Smooth muscle cell (in vitro differentiated cells): Measurements from ENCODE around the gene POLD2. TPM values are rescaled to one million over a fixed set of nuclear protein-coding genes. Genes with fewer than 3 reads are reported as not detected.
A peak's percentile ranks its signal among the peaks of the same experiment; 100 is the strongest.

Experiments used
- DNase-seq: peaks from one replicate; lab custom pipeline; 2025; ENCODE audit not compliant: unreplicated experiment; lab: John Stamatoyannopoulos, UW
- H2AFZ ChIP-seq: fragments of 200-600 bp; sonication (generic); 2 replicates; pipeline ENCODE4 v1.6.0; 2016; ENCODE audit warnings: antibody characterized with exemption, low read depth, mild to moderate bottlenecking
- H3F3A ChIP-seq: fragments of 200-600 bp; sonication (generic); 2 replicates; pipeline ENCODE4 v1.6.0; 2017; ENCODE audit warnings: antibody characterized with exemption, low read depth
- H3K27ac ChIP-seq: fragments of 200-600 bp; sonication (generic); 2 replicates; pipeline ENCODE4 v1.5.1; 2016; ENCODE audit warnings: low read depth, mild to moderate bottlenecking
- H3K27me3 ChIP-seq: fragments of 200-600 bp; sonication (generic); 2 replicates; pipeline ENCODE4 v1.6.1; 2016; ENCODE audit warnings: low read depth, mild to moderate bottlenecking
- H3K36me3 ChIP-seq: fragments of 200-600 bp; sonication (generic); 2 replicates; pipeline ENCODE4 v1.5.1; 2016; ENCODE audit warnings: low read depth
- H3K4me1 ChIP-seq: fragments of 200-600 bp; sonication (generic); 2 replicates; pipeline ENCODE4 v1.5.1; 2016; ENCODE audit warnings: low read depth
- H3K4me2 ChIP-seq: fragments of 200-600 bp; sonication (generic); 2 replicates; pipeline ENCODE4 v1.6.0; 2016; ENCODE audit warnings: mild to moderate bottlenecking
- H3K4me3 ChIP-seq: fragments of 200-600 bp; sonication (generic); 2 replicates; pipeline ENCODE4 v1.5.1; 2016; ENCODE audit warnings: mild to moderate bottlenecking
- H3K79me2 ChIP-seq: fragments of 200-600 bp; sonication (generic); 2 replicates; pipeline ENCODE4 v1.6.0; 2016; ENCODE audit warnings: low read depth, mild to moderate bottlenecking
- H3K9ac ChIP-seq: fragments of 200-600 bp; sonication (generic); 2 replicates; pipeline ENCODE4 v1.6.0; 2016; ENCODE audit warnings: low read depth
- H3K9me3 ChIP-seq: fragments of 200-600 bp; sonication (generic); replicated peaks from 2 replicates; pipeline ENCODE4 v1.5.1; 2016; ENCODE audit warnings: low read depth
- H4K20me1 ChIP-seq: fragments of 200-600 bp; sonication (generic); 2 replicates; pipeline ENCODE4 v1.6.0; 2016; ENCODE audit warnings: low read depth
- WGBS: methylation state at CpG from one replicate; pipeline ENCODE4 v1.1.7; 2016; ENCODE audit warnings: low lambda C conversion rate; 5-methylcytosine and 5-hydroxymethylcytosine counted together
- polyA plus RNA-seq: library from polyadenylated mRNA; unstranded; fragments of >200 nt; fragmentation: Nextera tagmentation; extraction: Ambion mirVana; gene quantifications from 2 replicates; pipeline ENCODE4 v1.2.1, GENCODE V29; 2016
- total RNA-seq: library from RNA; depleted of rRNA; stranded (reverse); fragments of >200 nt; gene quantifications from 2 replicates; pipeline ENCODE4 v1.2.3, GENCODE V29; 2014
- TF ChIP-seq, protein P1 (sequence below): fragments of 200-600 bp; sonication (generic); IDR thresholded peaks from 2 replicates; pipeline ENCODE4 v1.5.1; 2017; ENCODE audit warnings: borderline replicate concordance, mild to moderate bottlenecking, antibody characterized with exemption; ENCODE audit not compliant: insufficient read depth, poor library complexity, severe bottlenecking

The POLD2 gene
- total and polyA plus RNA-seq, 2 experiments from 2014 or later: 45.5 to 151 TPM

DNA sequence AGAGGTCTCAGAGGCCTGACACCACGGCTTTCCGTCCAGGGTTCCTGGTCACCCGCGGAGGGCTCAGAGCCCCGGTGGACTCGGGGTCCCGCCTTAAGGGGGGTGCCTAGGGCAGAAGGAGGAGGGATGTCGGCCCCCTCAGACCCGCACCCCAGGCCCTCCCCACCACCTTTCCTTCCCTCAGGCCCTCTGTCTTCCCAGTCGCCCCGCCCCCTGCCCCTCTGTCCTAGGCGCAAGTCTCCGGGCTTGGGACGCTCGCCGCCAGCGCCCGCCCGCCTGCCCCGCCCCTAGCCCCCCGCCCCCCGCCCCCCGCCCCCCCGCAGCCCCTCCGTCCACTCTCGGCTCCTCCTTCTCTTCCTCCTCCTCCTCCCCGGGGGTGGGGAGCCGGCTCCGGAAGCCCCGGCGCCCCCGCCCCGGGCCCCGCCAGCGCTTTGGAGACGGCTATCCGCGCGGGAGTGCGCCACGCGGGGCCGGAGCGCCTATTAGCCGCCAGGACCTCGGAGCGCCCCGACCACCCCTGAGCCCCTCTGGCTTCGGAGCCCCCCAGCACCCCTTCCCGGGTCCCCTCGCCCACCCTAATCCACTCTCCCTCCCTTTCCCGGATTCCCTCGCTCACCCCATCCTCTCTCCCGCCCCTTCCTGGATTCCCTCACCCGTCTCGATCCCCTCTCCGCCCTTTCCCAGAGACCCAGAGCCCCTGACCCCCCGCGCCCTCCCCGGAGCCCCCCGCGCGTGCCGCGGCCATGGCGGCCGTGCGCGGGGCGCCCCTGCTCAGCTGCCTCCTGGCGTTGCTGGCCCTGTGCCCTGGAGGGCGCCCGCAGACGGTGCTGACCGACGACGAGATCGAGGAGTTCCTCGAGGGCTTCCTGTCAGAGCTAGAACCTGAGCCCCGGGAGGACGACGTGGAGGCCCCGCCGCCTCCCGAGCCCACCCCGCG, 19.2 kb downstream of the POLD2 start, which contains the start of gene AEBP1:
AEBP1 (plus strand) TSS at position 423 of the 937 bp plus-strand sequence; CDS start at position 744, 321 bp downstream.
- Histone ChIP-seq H3K27me3 (no peaks in the 10 kb centered on the region), H3K27ac (peak within 1 kb of the TSS; percentile 78), H3K4me1 (no peaks in the 10 kb centered on the region), H4K20me1 (peaks cover 18% of the 10 kb centered on the region), H2AFZ (peak within 1 kb of the TSS; percentile 76), H3K4me3 (peak within 1 kb of the TSS; percentile 84), H3K4me2 (peak within 1 kb of the TSS; percentile 94), H3K9me3 (no peaks in the 10 kb centered on the region), H3K79me2 (peaks cover 23% of the 10 kb centered on the region), H3K36me3 (no peaks in the 10 kb centered on the region), H3F3A (peaks cover 22% of the 10 kb centered on the region), H3K9ac (peak within 1 kb of the TSS; percentile 87)
- 4% methylated on average over 34 of the region's 87 CpGs for WGBS
- DNase-seq: no peak
- TF ChIP-seq, protein P1, sequence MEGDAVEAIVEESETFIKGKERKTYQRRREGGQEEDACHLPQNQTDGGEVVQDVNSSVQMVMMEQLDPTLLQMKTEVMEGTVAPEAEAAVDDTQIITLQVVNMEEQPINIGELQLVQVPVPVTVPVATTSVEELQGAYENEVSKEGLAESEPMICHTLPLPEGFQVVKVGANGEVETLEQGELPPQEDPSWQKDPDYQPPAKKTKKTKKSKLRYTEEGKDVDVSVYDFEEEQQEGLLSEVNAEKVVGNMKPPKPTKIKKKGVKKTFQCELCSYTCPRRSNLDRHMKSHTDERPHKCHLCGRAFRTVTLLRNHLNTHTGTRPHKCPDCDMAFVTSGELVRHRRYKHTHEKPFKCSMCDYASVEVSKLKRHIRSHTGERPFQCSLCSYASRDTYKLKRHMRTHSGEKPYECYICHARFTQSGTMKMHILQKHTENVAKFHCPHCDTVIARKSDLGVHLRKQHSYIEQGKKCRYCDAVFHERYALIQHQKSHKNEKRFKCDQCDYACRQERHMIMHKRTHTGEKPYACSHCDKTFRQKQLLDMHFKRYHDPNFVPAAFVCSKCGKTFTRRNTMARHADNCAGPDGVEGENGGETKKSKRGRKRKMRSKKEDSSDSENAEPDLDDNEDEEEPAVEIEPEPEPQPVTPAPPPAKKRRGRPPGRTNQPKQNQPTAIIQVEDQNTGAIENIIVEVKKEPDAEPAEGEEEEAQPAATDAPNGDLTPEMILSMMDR: no peak

DNA sequence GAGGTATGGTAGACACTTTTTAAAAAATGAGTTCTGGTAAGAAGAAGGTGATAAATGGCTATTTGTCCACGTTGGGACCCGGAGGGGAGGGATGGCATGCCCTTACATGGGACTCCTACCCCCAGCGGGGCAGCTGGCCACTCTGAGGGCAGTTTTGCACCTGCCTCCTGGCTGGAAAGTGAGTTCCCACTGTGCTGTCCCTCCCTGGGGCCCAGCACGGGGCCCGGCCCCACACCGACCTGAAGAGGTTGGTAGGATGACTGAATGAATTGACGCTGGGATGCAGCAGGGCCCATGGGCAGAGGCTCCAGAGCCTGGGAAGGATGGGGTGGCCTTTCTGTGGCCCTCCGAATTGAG, 19.8 kb downstream of the POLD2 start:
- H3K4me2 ChIP-seq: no peak overlapping the region
- H3K9ac ChIP-seq: no peak overlapping the region
- no peak overlapping the region for H3K27ac ChIP-seq
- no peaks in the 10 kb centered on the region for H3K27me3 ChIP-seq
- no peaks in the 10 kb centered on the region for H3K9me3 ChIP-seq
- no peak for DNase-seq
- H3F3A ChIP-seq: peaks cover 22% of the 10 kb centered on the region
- no peaks in the 10 kb centered on the region for H3K4me1 ChIP-seq
- peak overlapping the region; percentile 84 for H3K4me3 ChIP-seq
- TF ChIP-seq, protein P1: no peak
- no peaks in the 10 kb centered on the region for H3K36me3 ChIP-seq
- 64% methylated on average over 8 of the region's 8 CpGs for WGBS
- peaks cover 23% of the 10 kb centered on the region for H3K79me2 ChIP-seq
- H4K20me1 ChIP-seq: peaks cover 18% of the 10 kb centered on the region
- H2AFZ ChIP-seq: no peak overlapping the region

DNA sequence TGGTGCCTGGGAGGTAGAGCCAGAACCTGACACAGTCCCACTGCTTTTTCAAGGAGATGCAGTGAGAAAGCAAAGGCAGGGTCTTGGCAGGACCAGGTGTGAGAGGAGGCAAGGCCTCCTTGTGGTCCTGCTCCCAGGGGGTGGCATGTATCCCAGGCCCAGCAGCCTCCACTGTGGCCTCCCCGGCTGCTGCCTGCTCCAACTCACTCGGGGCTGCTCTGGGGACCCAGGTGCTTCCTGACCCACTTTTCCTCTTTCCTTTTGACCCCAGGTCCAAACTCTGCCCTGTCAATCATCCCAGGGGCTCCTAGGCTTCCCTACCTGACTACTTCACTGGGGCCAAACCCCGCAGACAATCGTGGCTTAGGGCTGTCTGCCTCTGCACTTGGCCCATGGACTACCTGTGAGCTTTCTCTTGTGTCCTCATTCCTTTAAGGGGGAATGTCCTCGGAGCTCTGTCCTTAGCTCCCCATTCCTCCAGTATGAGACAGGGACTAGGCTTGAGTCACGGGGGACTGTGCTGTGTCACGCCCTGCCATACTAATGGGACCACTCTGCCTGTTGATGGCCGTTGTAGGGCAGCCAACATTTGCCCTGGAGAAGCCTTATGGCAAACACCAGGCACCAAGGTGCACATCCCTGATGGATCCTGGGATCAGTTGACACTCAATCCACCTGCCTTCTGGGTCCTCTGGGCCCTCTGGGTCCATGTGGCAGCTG, 20.3 kb downstream of the POLD2 start:
- Histone ChIP-seq H3K4me1 (no peaks in the 10 kb centered on the region), H3K9me3 (no peaks in the 10 kb centered on the region), H3K4me2 (no peak overlapping the region), H4K20me1 (peaks cover 18% of the 10 kb centered on the region), H3K9ac (no peak overlapping the region), H3K79me2 (peaks cover 23% of the 10 kb centered on the region), H2AFZ (no peak overlapping the region), H3K27ac (peak overlapping the region; percentile 88), H3K27me3 (no peaks in the 10 kb centered on the region), H3K4me3 (no peak overlapping the region), H3K36me3 (no peaks in the 10 kb centered on the region), H3F3A (peaks cover 22% of the 10 kb centered on the region)
- TF ChIP-seq, protein P1: no peak
- no peak for DNase-seq
- 90% methylated on average over 8 of the region's 8 CpGs for WGBS
